ENCODE measurements around the gene RRBP1. TPM values are rescaled to one million over a fixed set of nuclear protein-coding genes. Genes with fewer than 3 reads are reported as not detected.

The RRBP1 gene
- total and polyA plus RNA-seq, 2 donors (not counting 3 experiments of a cell fraction or from before 2014, with no cell fraction given), result 50.3 to 236 TPM

GRCh38 chr20:17722493-17723300 is 40.7 kb upstream of the RRBP1 start:
- Histone ChIP-seq H3K36me3 (ENCODE audit: control insufficient read depth in 2 of 2, extremely low read depth in 1 of 2, insufficient read depth in 2 of 2, low read length in 2 of 2) (no peaks in the 10 kb centered on the region), H4K20me1 (replicated peaks; ENCODE audit: control insufficient read depth, extremely low read depth, insufficient read depth, low read length) (no peaks in the 10 kb centered on the region), H3K27ac (ENCODE audit: insufficient read depth, low read depth, low read length) (no peak overlapping the region), H2AFZ (ENCODE audit: low read depth, low read length) (no peak overlapping the region), H3K79me2 (ENCODE audit: control insufficient read depth, insufficient read depth, low read length) (no peaks in the 10 kb centered on the region), H3K4me3 (replicated peaks in 1 of 3; ENCODE audit: insufficient read depth in 1 of 3, low read depth in 1 of 3, low read length in 3 of 3) (no peak overlapping the region), H3K27me3 (ENCODE audit: control insufficient read depth in 2 of 2, insufficient read depth in 2 of 2, low read length in 2 of 2) (peaks cover 1 to 4% of the 10 kb centered on the region in 2 experiments), H3K4me2 (ENCODE audit: insufficient read depth, low read length) (no peak overlapping the region), H3K9me1 (replicated peaks; ENCODE audit: control insufficient read depth, extremely low read depth, insufficient read depth, low read length) (no peaks in the 10 kb centered on the region), H3K9ac (replicated peaks; ENCODE audit: extremely low read depth, insufficient read depth, low read length) (no peak overlapping the region), H3K9me3 (replicated peaks; ENCODE audit: control insufficient read depth, insufficient read depth, low read length) (no peaks in the 10 kb centered on the region), H3K4me1 (ENCODE audit: control insufficient read depth, extremely low read depth, insufficient read depth, low read length) (no peaks in the 10 kb centered on the region)
- ChIA-PET POLR2A (no interaction called here), CTCF (interaction anchor here (0.8 to 1.6 kb wide), 4 partner anchors 10 to 216 kb away, joined by 3 to 5 read pairs (median 4); partner anchors contain the start of gene RRBP1)
- TF ChIP-seq JUN (IDR thresholded peaks at IDR 0.05; ENCODE audit: borderline replicate concordance, insufficient read depth, insufficient read length, low read depth), result no peak
- no peak for TF ChIP-seq POLR2A (IDR thresholded peaks at IDR 0.05; ENCODE audit: low read depth, low read length)
- TF ChIP-seq EZH2 (IDR thresholded peaks at IDR 0.05; ENCODE audit: borderline replicate concordance, low read depth, low read length, severe bottlenecking), result no peak
- TF ChIP-seq, protein P1, sequence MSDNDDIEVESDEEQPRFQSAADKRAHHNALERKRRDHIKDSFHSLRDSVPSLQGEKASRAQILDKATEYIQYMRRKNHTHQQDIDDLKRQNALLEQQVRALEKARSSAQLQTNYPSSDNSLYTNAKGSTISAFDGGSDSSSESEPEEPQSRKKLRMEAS (IDR thresholded peaks at IDR 0.05; ENCODE audit: insufficient read depth, insufficient read length), result no peak
- no peak for TF ChIP-seq CTCF (IDR thresholded peaks at IDR 0.05; ENCODE audit: extremely low read depth in 1 of 2, insufficient read depth in 1 of 2, low read depth in 1 of 2, low read length in 2 of 2)
- no peak for TF ChIP-seq POLR2AphosphoS5 (IDR thresholded peaks at IDR 0.05; ENCODE audit: insufficient read depth, low read depth, low read length)
- no peak for TF ChIP-seq GATA2 (IDR thresholded peaks at IDR 0.05; ENCODE audit: insufficient read depth, insufficient read length, low read depth, low read length)
- TF ChIP-seq MYC (IDR thresholded peaks at IDR 0.05; ENCODE audit: low read depth, low read length), result no peak
- no peak for FAIRE-seq
- DNase-seq (ENCODE audit: low read depth, low spot score), result no peak
- intact Hi-C loops (cut with micrococcal nuclease), result no loop called here
- dilution Hi-C loops (cut with MboI; ENCODE audit: extremely low pct_ligation_motif_present, low sequenced_read_pairs), result no loop called here
- no TSS peak for BruUV-seq (replicated peaks)
